ENCODE measurements around the gene HSD3B2.

The HSD3B2 gene

DNA sequence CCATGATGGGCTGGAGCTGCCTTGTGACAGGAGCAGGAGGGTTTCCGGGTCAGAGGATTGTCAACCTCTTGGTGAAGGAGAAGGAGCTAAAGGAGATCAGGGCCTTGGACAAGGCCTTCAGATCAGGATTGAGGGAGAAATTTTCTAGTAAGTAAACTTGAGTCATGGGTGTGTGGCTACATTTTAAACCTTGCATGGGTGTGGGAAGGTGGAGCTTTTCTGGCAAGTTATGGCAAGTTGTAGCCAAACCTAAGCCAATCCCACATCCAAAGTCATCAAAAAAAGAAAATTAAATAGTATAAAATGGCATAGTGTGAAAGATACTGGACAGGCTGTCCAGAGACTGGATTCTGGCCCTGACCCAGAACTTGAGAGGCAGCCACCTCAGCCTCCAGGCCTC lies 52.3 kb downstream of the HSD3B2 start:
- DNase-seq: no peak

- DNase-seq: no peak
Measured at GRCh38 chr1:119467857-119468668, 53.1 kb downstream of the HSD3B2 start.

DNA sequence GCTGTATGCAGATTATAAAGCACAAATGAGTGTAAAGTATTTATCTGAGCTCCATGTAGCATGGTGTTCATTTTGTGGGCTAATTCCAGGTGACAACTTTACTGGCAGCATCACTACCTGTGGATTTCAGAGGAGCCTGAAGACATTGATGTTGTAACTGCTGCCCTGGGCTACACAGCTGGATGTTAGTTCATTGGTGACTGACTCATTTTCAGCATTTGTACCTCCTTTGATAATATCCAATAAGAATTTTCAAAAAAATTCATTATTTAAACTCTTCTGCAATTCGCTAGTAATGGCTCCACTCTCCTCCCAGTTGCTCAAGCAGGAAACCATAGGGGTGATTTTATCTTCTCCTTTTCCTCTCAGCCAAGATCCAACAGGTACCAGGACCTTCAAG lies 54.8 kb downstream of the HSD3B2 start:
- no peak for DNase-seq

DNA sequence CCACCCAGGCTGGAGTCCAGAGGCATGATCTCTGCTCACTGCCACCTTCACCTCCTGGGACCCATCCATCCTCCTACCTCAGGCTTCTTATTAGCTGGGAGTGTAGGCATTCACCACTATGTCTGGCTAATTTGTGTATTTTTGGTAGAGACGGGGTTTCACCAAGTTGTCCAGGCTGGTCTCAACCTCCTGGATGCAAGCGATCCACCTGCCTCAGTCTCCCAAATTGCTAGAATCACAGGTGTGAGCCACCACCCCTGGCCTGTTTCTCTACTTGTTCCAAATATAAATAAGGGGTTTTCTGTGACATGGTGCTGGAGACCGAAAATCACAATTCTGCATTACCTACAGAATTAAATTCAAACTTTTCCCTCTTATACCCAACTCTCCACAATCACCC lies 55.4 kb downstream of the HSD3B2 start:
- DNase-seq: no peak

- DNase-seq: no peak
Measured at GRCh38 chr1:119470958-119471357, 56.0 kb downstream of the HSD3B2 start.

DNA sequence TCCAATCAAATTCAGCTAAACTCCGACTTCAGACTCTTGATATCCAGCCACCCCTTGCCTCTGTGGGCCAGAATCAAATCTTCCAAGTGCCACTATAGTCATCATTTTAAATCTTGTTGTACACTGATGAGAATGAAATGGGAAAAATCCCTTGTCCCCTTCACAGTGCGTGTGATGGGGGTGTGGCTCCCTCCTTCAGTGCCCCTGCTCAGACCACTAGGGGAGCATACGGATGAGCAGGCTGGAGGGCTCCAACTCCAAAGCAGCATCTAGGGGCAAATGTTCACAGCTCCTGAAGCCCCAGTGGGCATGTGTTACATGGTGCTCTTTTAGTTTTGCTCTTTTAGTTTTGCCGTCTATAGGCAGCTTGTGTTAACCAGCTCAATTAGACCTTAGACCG lies 56.6 kb downstream of the HSD3B2 start:
- no peak for DNase-seq

DNA sequence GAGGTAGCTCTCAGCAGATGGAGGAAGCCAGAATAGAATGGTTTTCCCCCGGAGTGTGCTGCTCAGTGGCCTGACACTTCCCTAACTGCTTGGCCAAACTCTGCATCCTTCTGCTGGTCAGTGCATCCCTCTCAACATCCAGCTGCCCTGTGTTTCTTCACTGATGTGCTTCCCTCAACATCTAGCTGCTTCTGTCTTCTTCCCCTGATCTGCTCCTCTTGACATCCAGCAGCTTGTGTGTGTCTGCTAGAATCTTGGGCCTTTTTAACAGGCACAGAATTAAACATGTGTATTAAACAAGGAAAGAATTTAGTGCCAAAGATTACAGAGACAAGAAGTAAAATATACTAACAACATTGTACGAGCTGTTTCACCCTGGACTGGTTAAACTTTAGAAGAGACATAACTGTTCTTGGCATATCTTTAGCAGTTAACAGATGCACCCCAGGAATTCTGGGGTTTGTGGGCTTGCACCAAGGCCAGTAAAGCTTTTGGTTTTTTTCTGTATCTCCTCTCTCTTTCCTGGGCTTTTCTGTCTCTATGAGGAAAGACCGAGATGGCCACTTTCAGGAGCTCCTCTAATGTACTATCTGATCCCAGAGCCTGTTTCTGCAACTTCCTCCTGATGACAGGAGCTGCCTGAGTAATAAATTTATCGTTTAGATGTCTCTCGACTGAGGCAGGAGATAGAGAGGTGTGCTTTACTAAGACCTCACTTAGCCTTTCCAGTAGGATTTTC lies 57.3 kb downstream of the HSD3B2 start:
- DNase-seq: no peak

Data from NCI-H2107 (cell line).